PC-3 (cell line): ENCODE data around the gene CALR. TPM values are rescaled to one million over a fixed set of nuclear protein-coding genes. Genes with fewer than 3 reads are reported as not detected.

Source experiments
- ATAC-seq: fragments of 200-7000 bp; cut with Tn5 transposase; 2 replicates; pipeline ENCODE4 v1.9.1; 2020; ENCODE audit warnings: mild to moderate bottlenecking, moderate library complexity
- BruUV-seq: library from RNA; stranded (reverse); fragments of 400-500 nt; replicated peaks from 2 replicates; lab custom pipeline; 2021; lab: Mats Ljungman, UMichigan
- CTCF ChIA-PET: fragments of 300-600 bp; sonication (Branson Sonifier 250); formaldehyde crosslinking; loops from one replicate; lab custom pipeline; 2022; ENCODE audit warnings: antibody characterized with exemption; lab: Charles Lee
- POLR2A ChIA-PET: fragments of 300-600 bp; sonication (Branson Sonifier 250); formaldehyde crosslinking; loops from one replicate; lab custom pipeline; 2022; ENCODE audit warnings: antibody characterized with exemption; ENCODE audit not compliant: unreplicated experiment; lab: Charles Lee
- DNase-seq: peaks from one replicate; pipeline ENCODE4 v3.0.0-alpha.2; 2015
- H2AFZ ChIP-seq: fragments of 300-600 bp; sonication (generic); 2 replicates; pipeline ENCODE4 v1.6.0; 2016; ENCODE audit warnings: antibody characterized with exemption, low read length
- H3F3A ChIP-seq: fragments of 300-600 bp; sonication (generic); one replicate; pipeline ENCODE4 v1.6.0; 2017; ENCODE audit warnings: antibody characterized with exemption, low read length, control low read depth, mild to moderate bottlenecking; ENCODE audit not compliant: unreplicated experiment
- H3K27ac ChIP-seq: fragments of 300-600 bp; sonication (generic); 2 replicates; pipeline ENCODE4 v1.5.1; 2016; ENCODE audit warnings: mild to moderate bottlenecking, low read length
- H3K27me3 ChIP-seq: fragments of 300-600 bp; sonication (generic); 2 replicates; pipeline ENCODE4 v1.6.1; 2016; ENCODE audit warnings: low read length, mixed read lengths
- H3K36me3 ChIP-seq: fragments of 300-600 bp; sonication (generic); 2 replicates; pipeline ENCODE4 v1.6.1; 2016; ENCODE audit warnings: low read depth, mixed run types, low read length, mixed read lengths
- H3K4me1 ChIP-seq: fragments of 300-600 bp; sonication (generic); 2 replicates; pipeline ENCODE4 v1.5.1; 2016; ENCODE audit warnings: low read length; ENCODE audit not compliant: insufficient read depth
- H3K4me2 ChIP-seq: fragments of 300-600 bp; sonication (generic); 2 replicates; pipeline ENCODE4 v1.6.0; 2016; ENCODE audit warnings: low read length
- H3K4me3 ChIP-seq: fragments of 300-600 bp; sonication (generic); 2 replicates; pipeline ENCODE4 v1.5.1; 2016; ENCODE audit warnings: mild to moderate bottlenecking, low read length, mixed read lengths
- H3K79me2 ChIP-seq: fragments of 300-600 bp; sonication (generic); 2 replicates; pipeline ENCODE4 v1.6.1; 2017; ENCODE audit warnings: low read length, mixed read lengths
- H3K9ac ChIP-seq: fragments of 300-600 bp; sonication (generic); 2 replicates; pipeline ENCODE4 v1.6.0; 2016; ENCODE audit warnings: mild to moderate bottlenecking, low read length
- H3K9me2 ChIP-seq: fragments of 300-600 bp; sonication (generic); replicated peaks from 2 replicates; pipeline ENCODE4 v1.6.1; 2016; ENCODE audit warnings: mixed run types, low read length, mixed read lengths
- H3K9me3 ChIP-seq: fragments of 300-600 bp; sonication (generic); 2 replicates; pipeline ENCODE4 v1.6.1; 2016; ENCODE audit warnings: low read length, mixed read lengths
- H4K20me1 ChIP-seq: fragments of 300-600 bp; sonication (generic); 2 replicates; pipeline ENCODE4 v1.6.1; 2016; ENCODE audit warnings: low read length, mixed read lengths
- EZH2 ChIP-seq: fragments of 300-600 bp; sonication (generic); IDR thresholded peaks from one replicate; pipeline ENCODE4 v1.6.1; 2017; ENCODE audit warnings: antibody characterized with exemption, mild to moderate bottlenecking, low read length; ENCODE audit not compliant: unreplicated experiment
- EZH2phosphoT487 ChIP-seq: fragments of 300-600 bp; sonication (generic); IDR thresholded peaks from 2 replicates; pipeline ENCODE4 v1.6.1; 2018; ENCODE audit warnings: mild to moderate bottlenecking, antibody characterized with exemption, low read length, borderline replicate concordance
- intact Hi-C: fragments of 100-400 bp; cut with micrococcal nuclease; formaldehyde crosslinking; loops from 2 replicates; pipeline ENCODE4 v1.9.0; 2023
- total RNA-seq: library from RNA; depleted of rRNA; stranded (reverse); fragments of >200 nt; gene quantifications from 2 replicates; pipeline ENCODE4 v1.2.3, GENCODE V29; 2014
- TF ChIP-seq, protein P1 (sequence below): fragments of 300-600 bp; sonication (generic); conservative IDR thresholded peaks from 2 replicates; pipeline ENCODE4 v1.5.1; 2017; ENCODE audit warnings: antibody characterized with exemption, low read depth, mild to moderate bottlenecking, low read length

The CALR gene
- total RNA-seq, 1 experiment from 2014 or later = 2,022 TPM

- CTCF ChIA-PET = no interaction called here
- ATAC-seq = no peak
- TF ChIP-seq EZH2 (no peak), EZH2phosphoT487 (no peak)
- TF ChIP-seq, protein P1, sequence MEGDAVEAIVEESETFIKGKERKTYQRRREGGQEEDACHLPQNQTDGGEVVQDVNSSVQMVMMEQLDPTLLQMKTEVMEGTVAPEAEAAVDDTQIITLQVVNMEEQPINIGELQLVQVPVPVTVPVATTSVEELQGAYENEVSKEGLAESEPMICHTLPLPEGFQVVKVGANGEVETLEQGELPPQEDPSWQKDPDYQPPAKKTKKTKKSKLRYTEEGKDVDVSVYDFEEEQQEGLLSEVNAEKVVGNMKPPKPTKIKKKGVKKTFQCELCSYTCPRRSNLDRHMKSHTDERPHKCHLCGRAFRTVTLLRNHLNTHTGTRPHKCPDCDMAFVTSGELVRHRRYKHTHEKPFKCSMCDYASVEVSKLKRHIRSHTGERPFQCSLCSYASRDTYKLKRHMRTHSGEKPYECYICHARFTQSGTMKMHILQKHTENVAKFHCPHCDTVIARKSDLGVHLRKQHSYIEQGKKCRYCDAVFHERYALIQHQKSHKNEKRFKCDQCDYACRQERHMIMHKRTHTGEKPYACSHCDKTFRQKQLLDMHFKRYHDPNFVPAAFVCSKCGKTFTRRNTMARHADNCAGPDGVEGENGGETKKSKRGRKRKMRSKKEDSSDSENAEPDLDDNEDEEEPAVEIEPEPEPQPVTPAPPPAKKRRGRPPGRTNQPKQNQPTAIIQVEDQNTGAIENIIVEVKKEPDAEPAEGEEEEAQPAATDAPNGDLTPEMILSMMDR = peak; percentile 3; the same call in 1 of the 2 replicates
- H3K79me2 ChIP-seq = peaks cover 46% of the 10 kb centered on the region
- H3K4me2 ChIP-seq = no peak overlapping the region
- POLR2A ChIA-PET = no interaction called here
- intact Hi-C loops = no loop called here
- BruUV-seq = no TSS peak
- no peak overlapping the region for H3K4me3 ChIP-seq
- H3F3A ChIP-seq = no peaks in the 10 kb centered on the region
- H3K27me3 ChIP-seq = no peaks in the 10 kb centered on the region
- no peak for DNase-seq
- H3K4me1 ChIP-seq = peaks cover 14% of the 10 kb centered on the region
- H3K9me3 ChIP-seq = no peaks in the 10 kb centered on the region
- H3K36me3 ChIP-seq = peaks cover 48% of the 10 kb centered on the region
- no peaks in the 10 kb centered on the region for H3K9me2 ChIP-seq
- no peak overlapping the region for H3K27ac ChIP-seq
- no peak overlapping the region for H3K9ac ChIP-seq
- 0 out of 2 replicates have a peak, but pooled peaks cover 4% of the 10 kb centered on the region for H4K20me1 ChIP-seq
- no peak overlapping the region for H2AFZ ChIP-seq
Measured at GRCh38 chr19:12930002-12930645, 8.3 kb upstream of the CALR start.

DNA sequence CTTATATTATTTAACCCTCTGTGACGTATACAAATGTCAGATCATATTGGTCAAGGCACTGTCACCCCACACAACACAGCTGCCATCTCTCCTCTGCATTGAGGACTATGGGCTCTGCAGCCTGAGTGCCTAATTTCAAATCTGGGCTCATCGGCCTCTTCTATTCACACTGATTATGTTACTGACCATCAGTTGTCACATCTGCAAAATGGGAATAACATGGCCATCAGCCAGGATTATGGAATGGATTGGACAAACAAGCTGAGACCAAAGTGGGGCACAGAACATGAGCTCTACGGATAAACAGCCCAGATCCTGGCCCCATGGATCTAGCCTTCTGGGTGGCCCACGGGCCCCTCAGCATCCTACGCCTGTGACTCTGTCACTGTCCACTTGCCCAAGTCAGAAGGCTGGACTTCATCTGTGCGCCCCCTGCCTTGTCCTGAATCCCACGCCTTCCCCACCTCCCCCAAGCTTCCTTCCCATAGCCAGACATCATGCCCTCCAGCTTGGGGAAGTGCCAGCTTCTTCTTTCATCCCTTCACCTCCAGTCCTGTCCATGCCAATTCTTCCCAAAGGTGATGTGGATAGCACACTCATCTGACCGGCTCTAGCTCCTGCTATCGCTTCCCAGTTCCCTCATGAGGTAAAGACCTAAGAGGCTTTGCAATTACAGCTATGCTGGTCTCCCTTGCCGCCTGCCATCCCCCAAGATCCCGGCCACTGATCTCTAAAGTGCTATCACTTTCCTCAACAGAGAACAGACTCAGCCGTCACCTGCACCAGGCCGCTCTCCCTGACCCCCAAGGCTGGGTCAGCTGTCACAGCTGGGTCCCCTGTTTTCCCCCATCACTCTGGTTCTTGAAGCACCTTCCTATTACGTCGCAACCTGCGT lies 5.8 kb upstream of the CALR start:
- CTCF ChIA-PET = no interaction called here
- Histone ChIP-seq H3K4me3 (peak overlapping the region; percentile 96), H3K27me3 (no peaks in the 10 kb centered on the region), H3K4me1 (peaks cover 18% of the 10 kb centered on the region), H3K9me2 (no peaks in the 10 kb centered on the region), H3F3A (no peaks in the 10 kb centered on the region), H3K79me2 (peaks cover 46% of the 10 kb centered on the region), H4K20me1 (0 out of 2 replicates have a peak, but pooled peaks cover 4% of the 10 kb centered on the region), H3K36me3 (peaks cover 34% of the 10 kb centered on the region), H2AFZ (peak overlapping the region; percentile 98), H3K4me2 (peak overlapping the region; percentile 84), H3K9ac (peak overlapping the region; percentile 96), H3K9me3 (no peaks in the 10 kb centered on the region), H3K27ac (peak overlapping the region; percentile 58)
- POLR2A ChIA-PET = interaction anchor here (0.5 to 0.6 kb wide), 2 partner anchors 142 to 217 kb away, joined by 3 to 13 read pairs; no protein-coding TSS in a partner anchor
- no peak for TF ChIP-seq EZH2
- TF ChIP-seq, protein P1 = no peak
- no peak for TF ChIP-seq EZH2phosphoT487
- intact Hi-C loops = no loop called here
- ATAC-seq = peak; percentile 3
- DNase-seq = peak; percentile 22
- BruUV-seq = no TSS peak
